GM20000 (cell line): ENCODE results near the gene TFAP2B.

ENCODE experiments used
- DNase-seq: peaks from one replicate; pipeline ENCODE4 v3.0.0; 2012; ENCODE audit warnings: low spot score
- CTCF ChIP-seq: IDR thresholded peaks from 2 replicates; pipeline ENCODE4 v1.5.1; 2012; ENCODE audit warnings: mild to moderate bottlenecking, control low read depth; ENCODE audit errors: extremely low read depth, missing control alignments

Gene TFAP2B

GRCh38 chr6:50843842-50844241, 25.2 kb downstream of the TFAP2B start:
- DNase-seq, result no peak
- TF ChIP-seq CTCF, result no peak

- DNase-seq, result no peak
- TF ChIP-seq CTCF, result no peak
These were observed 26.9 kb downstream of the TFAP2B start for GRCh38 chr6:50845499-50846143.

GRCh38 chr6:50846144-50846851, 27.6 kb downstream of the TFAP2B start:
- DNase-seq, result no peak
- no peak for TF ChIP-seq CTCF

DNA sequence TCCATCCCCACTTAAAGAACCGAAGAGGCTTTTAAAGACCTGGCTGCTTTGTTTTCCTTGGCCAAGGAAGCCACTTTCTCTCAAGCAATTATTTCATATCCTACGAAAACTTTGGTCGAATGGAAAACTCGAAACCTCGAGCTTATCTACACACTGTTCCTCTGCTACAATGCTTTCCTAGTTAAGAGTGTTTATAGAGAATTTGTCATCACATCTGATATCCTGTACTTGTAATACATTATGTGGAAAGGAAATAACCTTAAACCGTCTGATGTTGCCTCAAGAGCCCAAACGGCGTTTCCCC, 28.1 kb downstream of the TFAP2B start:
- no peak for DNase-seq

GRCh38 chr6:50847890-50848594, 29.4 kb downstream of the TFAP2B start:
- no peak for TF ChIP-seq CTCF
- DNase-seq, result no peak

More for the DNA sequence above, 28.1 kb downstream of the TFAP2B start:
- TF ChIP-seq CTCF, result no peak

DNA sequence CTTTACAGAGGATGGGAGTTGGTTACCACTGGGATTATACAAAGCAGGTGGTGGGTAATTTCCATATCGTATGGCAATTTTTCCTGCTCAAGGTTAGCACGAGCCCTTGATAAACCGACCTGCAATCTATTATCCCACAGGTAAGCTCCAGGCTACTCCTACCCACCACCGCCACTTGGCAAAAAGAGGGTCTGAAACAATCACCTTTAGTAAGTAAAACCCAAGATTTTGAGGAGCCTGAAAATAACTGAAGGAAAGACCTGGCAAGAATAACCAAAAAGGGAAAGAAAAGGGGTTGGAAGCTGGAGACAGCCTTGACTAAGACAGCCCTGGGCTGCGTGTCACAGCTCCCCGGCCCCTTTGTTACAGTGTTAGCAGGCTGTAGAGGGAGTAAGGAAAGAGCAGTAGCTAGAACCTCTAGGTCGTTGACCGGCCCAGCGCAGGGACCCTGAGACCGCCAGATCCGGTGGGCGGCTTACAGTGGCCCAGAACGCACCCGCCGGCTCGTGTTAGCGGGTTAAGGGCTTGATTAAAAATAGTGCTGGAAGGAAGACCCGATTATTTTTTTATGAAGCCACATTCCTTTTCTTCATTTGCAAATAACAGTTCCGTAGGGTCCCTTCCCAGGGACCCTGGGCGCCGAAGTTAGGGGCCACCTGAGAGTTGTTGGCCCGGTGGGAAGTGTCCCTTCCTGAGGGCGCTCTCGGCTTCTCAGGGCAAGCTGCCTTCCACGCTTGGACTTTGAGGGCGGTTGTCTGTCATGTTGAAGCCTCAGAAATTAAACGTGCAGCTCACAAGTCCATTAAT, 30.5 kb downstream of the TFAP2B start:
- TF ChIP-seq CTCF, result no peak
- DNase-seq, result no peak
